SK-N-SH (cell line): ENCODE results near the gene ACRBP. TPM values are rescaled to one million over a fixed set of nuclear protein-coding genes. Genes with fewer than 3 reads are reported as not detected.

ENCODE experiments used
- CTCF ChIA-PET: fragments of 300-600, 350-600 bp; formaldehyde crosslinking; extraction: SDS; loops from one replicate; lab custom pipeline; 2021; lab: Yijun Ruan, JAX
- POLR2A ChIA-PET: fragments of 350-600 bp; sonication (Branson Sonifier 250); formaldehyde crosslinking; extraction: SDS; loops from one replicate; lab custom pipeline; 2020; ENCODE audit warnings: antibody characterized with exemption, inconsistent platforms; lab: Yijun Ruan, JAX
- DNase-seq: peaks from one replicate; pipeline ENCODE4 v3.0.0; 2012
- H2AFZ ChIP-seq: fragments of 200-600 bp; sonication (generic); 2 replicates; pipeline ENCODE4 v1.8.1; 2016; ENCODE audit warnings: antibody characterized with exemption, mild to moderate bottlenecking, low read depth
- H3F3A ChIP-seq: fragments of 200-600 bp; sonication (generic); replicated peaks from 2 replicates; pipeline ENCODE3; 2016; ENCODE audit warnings: antibody characterized with exemption, mild to moderate bottlenecking; ENCODE audit not compliant: insufficient read depth
- H3K27ac ChIP-seq, 2 experiments: fragments of 200-500 bp in 1 of 2; fragments of 200-600 bp in 1 of 2; sonication (Bioruptor generic) in 1 of 2; sonication (generic), shearing (Covaris generic) in 1 of 2; 2 replicates each; pipeline versions ENCODE4 v1.5.1 to v1.6.1; 2014 to 2016; ENCODE audit warnings: low read depth in 2 of 2, inconsistent platforms in 1 of 2, low read length in 1 of 2, mild to moderate bottlenecking in 1 of 2, mixed read lengths in 1 of 2
- H3K27me3 ChIP-seq: fragments of 200-600 bp; sonication (generic), shearing (Covaris generic); 2 replicates; pipeline ENCODE4 v1.6.1; 2016; ENCODE audit warnings: mixed run types; ENCODE audit not compliant: insufficient read depth
- H3K36me3 ChIP-seq, 2 experiments: fragments of 200-500 bp in 1 of 2; fragments of 200-600 bp in 1 of 2; sonication (Bioruptor generic) in 1 of 2; sonication (generic) in 1 of 2; replicated peaks in 1 of 2; 2 replicates each; pipeline versions ENCODE3 to v1.5.1; 2014 to 2016; ENCODE audit warnings: low read length in 1 of 2, mild to moderate bottlenecking in 1 of 2; ENCODE audit not compliant: insufficient read depth in 2 of 2, control insufficient read depth in 1 of 2
- H3K4me1 ChIP-seq, 2 experiments: fragments of 200-500 bp in 1 of 2; fragments of 200-600 bp in 1 of 2; sonication (Bioruptor generic) in 1 of 2; sonication (generic), shearing (Covaris generic) in 1 of 2; 2 replicates each; pipeline versions ENCODE4 v1.5.1 to v1.6.1; 2014 to 2016; ENCODE audit warnings: low read depth in 1 of 2, low read length in 1 of 2, mixed run types in 1 of 2; ENCODE audit not compliant: insufficient read depth in 2 of 2, control insufficient read depth in 1 of 2
- H3K4me2 ChIP-seq: fragments of 200-600 bp; sonication (generic), shearing (Covaris generic); 2 replicates; pipeline ENCODE4 v1.6.1; 2017; ENCODE audit warnings: mixed run types
- H3K4me3 ChIP-seq, 2 experiments: fragments of 200-500 bp in 1 of 2; fragments of 200-600 bp in 1 of 2; sonication (Bioruptor generic) in 1 of 2; sonication (generic), shearing (Covaris generic) in 1 of 2; 2 replicates each; pipeline versions ENCODE4 v1.5.1 to v1.8.1; 2014 to 2016; ENCODE audit warnings: low read depth in 2 of 2, inconsistent platforms in 1 of 2, low read length in 1 of 2, mild to moderate bottlenecking in 1 of 2, mixed read lengths in 1 of 2, moderate library complexity in 1 of 2
- H3K79me2 ChIP-seq: fragments of 200-600 bp; sonication (generic); 2 replicates; pipeline ENCODE4 v1.8.1; 2017; ENCODE audit warnings: mild to moderate bottlenecking; ENCODE audit not compliant: insufficient read depth
- H3K9ac ChIP-seq: fragments of 200-600 bp; sonication (generic); 2 replicates; pipeline ENCODE4 v1.6.1; 2017; ENCODE audit warnings: mixed run types
- H3K9me2 ChIP-seq: fragments of 200-600 bp; sonication (generic); 2 replicates; pipeline ENCODE4 v1.6.1; 2017; ENCODE audit warnings: mixed run types
- H3K9me3 ChIP-seq: fragments of 200-600 bp; sonication (generic); 2 replicates; pipeline ENCODE4 v1.6.1; 2017; ENCODE audit warnings: mixed run types, mild to moderate bottlenecking, moderate library complexity
- H4K20me1 ChIP-seq: fragments of 200-600 bp; sonication (generic); 2 replicates; pipeline ENCODE4 v1.6.1; 2017; ENCODE audit warnings: mild to moderate bottlenecking, mixed run types; ENCODE audit not compliant: insufficient read depth
- CTCF ChIP-seq: fragments of 200-600 bp; sonication (generic); IDR thresholded peaks from 2 replicates; pipeline ENCODE4 v1.6.1; 2017; ENCODE audit warnings: antibody characterized with exemption, mild to moderate bottlenecking, moderate library complexity
- EZH2phosphoT487 ChIP-seq: fragments of 200-600 bp; sonication (generic); IDR thresholded peaks from 2 replicates; pipeline ENCODE4 v1.6.1; 2017; ENCODE audit warnings: low read depth, mixed run types, mild to moderate bottlenecking, antibody characterized with exemption, moderate library complexity, borderline replicate concordance
- FOSL2 ChIP-seq: IDR thresholded peaks from 2 replicates; pipeline ENCODE4 v1.4.0; 2012; ENCODE audit warnings: low read depth, mild to moderate bottlenecking, moderate library complexity, borderline replicate concordance
- GABPA ChIP-seq: IDR thresholded peaks from 2 replicates; pipeline ENCODE4 v1.4.0; 2012; ENCODE audit warnings: low read depth, mild to moderate bottlenecking
- GATA2 ChIP-seq: sonication (generic); formaldehyde crosslinking; IDR thresholded peaks from 2 replicates; pipeline ENCODE4 v1.5.0; 2020; ENCODE audit warnings: mild to moderate bottlenecking, missing genetic modification reagents
- IRF3 ChIP-seq: fragments of 150-350 bp; IDR thresholded peaks from 2 replicates; pipeline ENCODE4 v1.6.1; 2016; ENCODE audit warnings: mild to moderate bottlenecking, low read depth, low read length
- MXI1 ChIP-seq: IDR thresholded peaks from 2 replicates; pipeline ENCODE4 v1.6.1; 2012; ENCODE audit warnings: mild to moderate bottlenecking, low read depth, low read length, improper control_type of control experiment
- NFIC ChIP-seq: IDR thresholded peaks from 2 replicates; pipeline ENCODE4 v1.4.0; 2012; ENCODE audit warnings: borderline replicate concordance
- POLR2AphosphoS5 ChIP-seq: IDR thresholded peaks from 2 replicates; pipeline ENCODE4 v1.6.1; 2012; ENCODE audit warnings: low read depth, low read length
- RFX5 ChIP-seq: IDR thresholded peaks from 2 replicates; pipeline ENCODE4 v1.6.1; 2012; ENCODE audit warnings: mild to moderate bottlenecking, improper control_type of control experiment, low read length
- RXRA ChIP-seq: IDR thresholded peaks from 2 replicates; pipeline ENCODE4 v1.4.0; 2012; ENCODE audit warnings: low read depth, mild to moderate bottlenecking, borderline replicate concordance
- SIN3A ChIP-seq: IDR thresholded peaks from 2 replicates; pipeline ENCODE4 v1.6.1; 2012; ENCODE audit warnings: low read depth, mild to moderate bottlenecking, low read length, moderate library complexity, borderline replicate concordance
- TAF1 ChIP-seq: IDR thresholded peaks from 2 replicates; pipeline ENCODE4 v1.6.1; 2012; ENCODE audit warnings: low read depth, mild to moderate bottlenecking, low read length, moderate library complexity, borderline replicate concordance
- TEAD4 ChIP-seq: IDR thresholded peaks from 2 replicates; pipeline ENCODE4 v1.4.0; 2012; ENCODE audit warnings: mild to moderate bottlenecking, borderline replicate concordance; ENCODE audit not compliant: insufficient read depth
- USF1 ChIP-seq: IDR thresholded peaks from 2 replicates; pipeline ENCODE4 v1.4.0; 2012; ENCODE audit warnings: low read depth, borderline replicate concordance
- USF2 ChIP-seq: fragments of 150-350 bp; IDR thresholded peaks from 2 replicates; pipeline ENCODE4 v1.6.1; 2017; ENCODE audit warnings: antibody characterized with exemption, low read length, low read depth, borderline replicate concordance
- YY1 ChIP-seq: IDR thresholded peaks from 2 replicates; pipeline ENCODE4 v1.4.0; 2012; ENCODE audit warnings: low read depth, mild to moderate bottlenecking
- ZBTB33 ChIP-seq: IDR thresholded peaks from 2 replicates; pipeline ENCODE4 v1.4.0; 2012; ENCODE audit warnings: low read depth, borderline replicate concordance
- WGBS: methylation state at CpG from one replicate; pipeline ENCODE4 v1.1.6; 2017; ENCODE audit warnings: low lambda C conversion rate; 5-methylcytosine and 5-hydroxymethylcytosine counted together
- polyA plus RNA-seq, 3 experiments: library from polyadenylated mRNA; depleted of rRNA; stranded (reverse); fragments of >200 nt; gene quantifications; 2 replicates each; pipeline ENCODE4 v1.2.3, GENCODE V29; 2012

Gene ACRBP
- polyA plus RNA-seq, 1 of the 3 experiments (the other 2 are of a cell fraction) = 0.71 TPM

- peaks cover 11 to 14% of the 10 kb centered on the region in 2 experiments; a peak in 2 of 4 replicates for H3K4me1 ChIP-seq
- H3K9me2 ChIP-seq = no peaks in the 10 kb centered on the region
- peaks cover 16% of the 10 kb centered on the region for H3F3A ChIP-seq
- 60% methylated on average over 5 of the region's 11 CpGs for WGBS
- H3K27me3 ChIP-seq = no peaks in the 10 kb centered on the region
- no peak for TF ChIP-seq CTCF
- TF ChIP-seq POLR2AphosphoS5 = 0 out of 2 replicates have a peak, but pooled peaks have one; percentile 26
- H3K79me2 ChIP-seq = peaks cover 21% of the 10 kb centered on the region
- H4K20me1 ChIP-seq = no peaks in the 10 kb centered on the region
- H3K4me2 ChIP-seq = no peak overlapping the region
- H2AFZ ChIP-seq = no peak overlapping the region
- no peak for DNase-seq
- no peak overlapping the region for H3K4me3 ChIP-seq
- CTCF ChIA-PET = interaction anchor here (0.8 to 2.3 kb wide), 6 partner anchors 11 to 142 kb away, joined by 3 to 10 read pairs (median 4); partner anchors contain the start of genes IFFO1 and MLF2
- no peaks in the 10 kb centered on the region for H3K9me3 ChIP-seq
- POLR2A ChIA-PET = interaction anchor here (0.9 kb wide), 1 partner anchor 29 kb away, joined by 3 read pairs; the partner anchor contains the start of gene COPS7A
- H3K27ac ChIP-seq = no peak overlapping the region
- peaks cover 3 to 19% of the 10 kb centered on the region in 2 experiments for H3K36me3 ChIP-seq
- no peak overlapping the region for H3K9ac ChIP-seq
Measured at GRCh38 chr12:6695313-6696045, 48.2 kb upstream of the ACRBP start.

- peaks cover 29% of the 10 kb centered on the region for H3K79me2 ChIP-seq
- peaks cover 3 to 19% of the 10 kb centered on the region in 2 experiments for H3K36me3 ChIP-seq
- ChIA-PET CTCF (interaction anchor here (0.8 to 4.8 kb wide), 3 partner anchors 10 to 139 kb away, joined by 3 to 19 read pairs (median 10); partner anchors contain the start of genes IFFO1 and MLF2), POLR2A (interaction anchor here (1.1 kb wide), 1 partner anchor 71 kb away, joined by 3 read pairs; the partner anchor contains the start of gene PTMS)
- H2AFZ ChIP-seq = no peak overlapping the region
- H3K9me3 ChIP-seq = no peaks in the 10 kb centered on the region
- DNase-seq = no peak
- H3K27me3 ChIP-seq = no peaks in the 10 kb centered on the region
- H3K4me1 ChIP-seq = peaks cover 13 to 14% of the 10 kb centered on the region in 2 experiments; a peak in 2 of 4 replicates
- WGBS = 83% methylated on average over 7 of the region's 9 CpGs
- no peaks in the 10 kb centered on the region for H3K9me2 ChIP-seq
- no peak overlapping the region for H3K27ac ChIP-seq
- H4K20me1 ChIP-seq = no peaks in the 10 kb centered on the region
- H3F3A ChIP-seq = peaks cover 16% of the 10 kb centered on the region
- no peak overlapping the region for H3K9ac ChIP-seq
- H3K4me3 ChIP-seq = no peak overlapping the region
- H3K4me2 ChIP-seq = no peak overlapping the region
- TF ChIP-seq EZH2phosphoT487 = no peak
- TF ChIP-seq SIN3A = no peak
- no peak for TF ChIP-seq YY1
- TF ChIP-seq USF2 = no peak
- no peak for TF ChIP-seq MXI1
- TF ChIP-seq POLR2AphosphoS5 = no peak
- TF ChIP-seq TAF1 = no peak
- no peak for TF ChIP-seq RFX5
- TF ChIP-seq ZBTB33 = no peak
- no peak for TF ChIP-seq NFIC
- TF ChIP-seq USF1 = no peak
- no peak for TF ChIP-seq RXRA
- TF ChIP-seq TEAD4 = no peak
- no peak for TF ChIP-seq IRF3
- TF ChIP-seq GATA2 (CRISPR knock-in tag) = no peak
- no peak for TF ChIP-seq GABPA
- TF ChIP-seq FOSL2 = no peak
Measured at GRCh38 chr12:6694701-6695100, 47.5 kb upstream of the ACRBP start.
